Gastrocnemius medialis (tissue), 4 donors: ENCODE data around the gene RSBN1L.

Experiments used
- CTCF ChIP-seq, 5 experiments: fragments of 450-650 bp in 3 of 5; fragments of 200-600 bp in 2 of 5; sonication (generic) in 2 of 5; IDR thresholded peaks in 4 of 5; conservative IDR thresholded peaks in 1 of 5; 1 replicate in 4 of 5; 2 replicates in 1 of 5; pipeline ENCODE4 v1.5.1; 2016 to 2019; ENCODE audit warnings: antibody characterized with exemption in 5 of 5, mild to moderate bottlenecking in 3 of 5, moderate library complexity in 3 of 5
- POLR2A ChIP-seq, 2 donors: fragments of 450-650 bp; IDR thresholded peaks; one replicate each; pipeline ENCODE4 v1.6.1; 2017; ENCODE audit warnings: antibody characterized with exemption in 2 of 2, mild to moderate bottlenecking in 2 of 2, moderate library complexity in 2 of 2

GRCh38 chr7:77788327-77788902, 92.2 kb downstream of the RSBN1L start:
- TF ChIP-seq CTCF (IDR thresholded peaks at IDR 0.05 in 4 of 5, conservative IDR thresholded peaks at IDR 0.05 in 1 of 5) (no peak), POLR2A (IDR thresholded peaks at IDR 0.05) (no peak)
